Progenitor cell of endocrine pancreas (in vitro differentiated cells): ENCODE results near the gene TENT4A. TPM values are rescaled to one million over a fixed set of nuclear protein-coding genes. Genes with fewer than 3 reads are reported as not detected.

ENCODE experiments used
- DNase-seq: peaks from one replicate; pipeline ENCODE4 v3.0.0; 2021; ENCODE audit warnings: low spot score; ENCODE audit not compliant: unreplicated experiment
- H3K27ac Mint-ChIP-seq: 2 replicates; pipeline ENCODE4 v1.8.0; 2021; ENCODE audit warnings: mild to moderate bottlenecking, moderate library complexity, mixed read lengths
- H3K27me3 Mint-ChIP-seq: 2 replicates; pipeline ENCODE4 v1.8.0; 2021; ENCODE audit warnings: mixed read lengths
- H3K36me3 Mint-ChIP-seq: 2 replicates; pipeline ENCODE4 v1.8.0; 2022; ENCODE audit warnings: mixed read lengths; ENCODE audit not compliant: insufficient read depth
- H3K4me1 Mint-ChIP-seq: 2 replicates; pipeline ENCODE4 v1.8.0; 2021; ENCODE audit warnings: low read depth, mixed read lengths
- H3K4me3 Mint-ChIP-seq: 2 replicates; pipeline ENCODE4 v1.8.0; 2021; ENCODE audit warnings: low read depth, mild to moderate bottlenecking, moderate library complexity, mixed read lengths
- H3K9me3 Mint-ChIP-seq: 2 replicates; pipeline ENCODE4 v1.8.0; 2021; ENCODE audit warnings: low read depth, mixed read lengths
- CTCF ChIP-seq: fragments of 200-600 bp; sonication (generic); IDR thresholded peaks from one replicate; pipeline ENCODE4 v1.5.0; 2021; ENCODE audit warnings: antibody characterized with exemption, mild to moderate bottlenecking; ENCODE audit not compliant: unreplicated experiment
- total RNA-seq: library from RNA; stranded (reverse); gene quantifications from 2 replicates; pipeline ENCODE4 v1.2.1, GENCODE V29; 2021

Gene TENT4A
- total RNA-seq, 1 donor from 2014 or later: 30.0 TPM

- no peak for TF ChIP-seq CTCF
- no peaks in the 10 kb centered on the region for H3K36me3 Mint-ChIP-seq
Observed at GRCh38 chr5:6784481-6784880, 71.2 kb downstream of the TENT4A start.

GRCh38 chr5:6785161-6785860 lies 72.1 kb downstream of the TENT4A start:
- DNase-seq: no peak
- peaks cover 4% of the 10 kb centered on the region for H3K9me3 Mint-ChIP-seq
- H3K4me1 Mint-ChIP-seq: no peaks in the 10 kb centered on the region
- no peaks in the 10 kb centered on the region for H3K36me3 Mint-ChIP-seq
- no peak for TF ChIP-seq CTCF
- H3K27me3 Mint-ChIP-seq: peaks cover 7% of the 10 kb centered on the region
- no peak overlapping the region for H3K27ac Mint-ChIP-seq
- no peak overlapping the region for H3K4me3 Mint-ChIP-seq

More at GRCh38 chr5:6784481-6784880, 71.2 kb downstream of the TENT4A start:
- H3K27ac Mint-ChIP-seq: no peak overlapping the region
- DNase-seq: no peak
- peaks cover 3% of the 10 kb centered on the region for H3K27me3 Mint-ChIP-seq
- H3K4me3 Mint-ChIP-seq: no peak overlapping the region
- H3K9me3 Mint-ChIP-seq: peaks cover 4% of the 10 kb centered on the region
- no peaks in the 10 kb centered on the region for H3K4me1 Mint-ChIP-seq

GRCh38 chr5:6785861-6786180 lies 72.6 kb downstream of the TENT4A start:
- H3K27me3 Mint-ChIP-seq: peaks cover 11% of the 10 kb centered on the region
- no peaks in the 10 kb centered on the region for H3K4me1 Mint-ChIP-seq
- no peak for TF ChIP-seq CTCF
- no peak for DNase-seq
- no peak overlapping the region for H3K4me3 Mint-ChIP-seq
- peaks cover under 1% of the 10 kb centered on the region for H3K9me3 Mint-ChIP-seq
- no peaks in the 10 kb centered on the region for H3K36me3 Mint-ChIP-seq
- H3K27ac Mint-ChIP-seq: no peak overlapping the region

GRCh38 chr5:6786786-6787495 lies 73.7 kb downstream of the TENT4A start:
- Mint-ChIP-seq H3K27ac (no peak overlapping the region), H3K9me3 (no peaks in the 10 kb centered on the region), H3K36me3 (no peaks in the 10 kb centered on the region), H3K4me1 (no peaks in the 10 kb centered on the region), H3K27me3 (peaks cover 20% of the 10 kb centered on the region), H3K4me3 (no peak overlapping the region)
- TF ChIP-seq CTCF: no peak
- no peak for DNase-seq

GRCh38 chr5:6787941-6788340 lies 74.7 kb downstream of the TENT4A start:
- Mint-ChIP-seq H3K9me3 (no peaks in the 10 kb centered on the region), H3K4me3 (no peak overlapping the region), H3K27ac (no peak overlapping the region), H3K27me3 (peaks cover 23% of the 10 kb centered on the region), H3K4me1 (no peaks in the 10 kb centered on the region), H3K36me3 (no peaks in the 10 kb centered on the region)
- no peak for DNase-seq
- TF ChIP-seq CTCF: no peak
